ENCODE measurements around the gene GDI2.

GDI2 gene

DNA sequence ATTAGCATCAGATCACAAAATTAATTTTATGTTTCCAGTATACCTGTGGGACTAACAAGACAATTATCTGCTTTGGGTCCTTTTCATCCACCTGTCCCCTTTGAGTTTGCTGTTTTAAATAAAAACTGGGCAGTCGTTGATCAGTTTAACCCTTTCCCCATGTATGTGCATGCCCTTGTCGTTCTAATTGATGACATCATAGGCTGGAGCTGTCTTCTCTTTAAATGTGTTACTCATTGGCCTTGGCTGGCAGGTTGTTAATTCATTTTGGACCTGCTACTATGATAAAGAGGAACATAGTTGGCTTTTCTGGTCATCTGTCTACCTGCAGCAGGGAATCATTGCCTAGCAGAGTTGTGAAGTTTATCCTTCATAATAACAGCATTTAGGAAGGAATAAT is 74.8 kb downstream of the GDI2 start:
- DNase-seq: no peak

DNA sequence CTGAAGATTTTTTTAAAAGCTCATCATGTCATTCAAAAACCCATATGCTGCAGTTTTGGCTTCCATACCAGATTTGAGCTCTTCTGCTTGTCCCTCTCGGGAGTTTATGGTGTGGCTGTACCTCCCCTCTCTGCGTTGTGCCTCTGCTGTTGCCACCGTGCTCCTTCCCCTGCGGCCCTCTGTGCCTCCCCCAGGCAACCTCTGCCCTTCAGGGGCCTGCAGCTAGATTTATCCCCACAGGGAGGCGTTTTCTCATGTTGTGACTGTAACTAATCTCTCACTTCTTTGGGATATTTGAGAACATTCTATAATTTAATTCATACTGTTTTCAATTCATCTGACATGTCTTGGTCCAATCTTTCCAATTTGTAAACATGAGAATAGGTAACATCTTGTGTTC is 75.9 kb downstream of the GDI2 start:
- DNase-seq: no peak

DNA sequence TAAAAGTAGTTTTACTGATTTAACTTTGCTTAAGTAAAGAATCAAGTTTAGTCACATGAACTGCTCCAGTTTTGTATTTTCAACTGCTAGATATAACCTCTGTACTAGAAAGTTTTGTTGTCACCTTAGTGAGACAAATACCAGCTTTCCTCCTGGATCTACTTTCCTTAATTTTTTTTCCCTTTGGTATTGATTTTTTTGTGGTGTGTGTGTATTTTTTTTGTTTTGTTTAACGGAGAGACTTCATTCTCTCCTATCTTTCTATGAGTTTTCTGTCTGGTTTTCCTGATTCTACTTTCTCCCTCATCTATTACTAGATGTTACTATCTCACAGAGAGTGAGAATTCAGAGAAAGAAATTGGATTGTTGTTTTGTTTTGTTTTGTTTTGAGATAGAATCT is 76.6 kb downstream of the GDI2 start:
- DNase-seq: no peak

DNA sequence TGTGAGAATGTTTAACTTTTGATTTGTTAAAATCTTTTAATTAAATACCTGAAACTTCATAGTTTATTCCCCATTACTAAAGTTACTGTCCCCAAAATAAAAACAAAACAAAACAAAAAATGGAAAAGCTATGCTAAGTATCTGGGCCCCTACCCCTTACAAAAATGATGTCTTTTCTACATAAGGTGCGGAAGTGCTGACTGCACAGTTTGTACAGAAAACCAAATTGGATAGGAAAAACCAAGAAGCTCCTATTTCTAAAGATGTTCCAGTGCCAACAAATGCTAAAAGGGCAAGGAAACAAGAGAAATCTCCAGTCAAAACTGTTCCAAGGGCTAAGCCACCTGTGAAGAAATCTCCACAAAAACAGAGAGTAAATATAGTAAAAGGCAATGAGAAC is 78.1 kb downstream of the GDI2 start:
- DNase-seq: no peak

DNA sequence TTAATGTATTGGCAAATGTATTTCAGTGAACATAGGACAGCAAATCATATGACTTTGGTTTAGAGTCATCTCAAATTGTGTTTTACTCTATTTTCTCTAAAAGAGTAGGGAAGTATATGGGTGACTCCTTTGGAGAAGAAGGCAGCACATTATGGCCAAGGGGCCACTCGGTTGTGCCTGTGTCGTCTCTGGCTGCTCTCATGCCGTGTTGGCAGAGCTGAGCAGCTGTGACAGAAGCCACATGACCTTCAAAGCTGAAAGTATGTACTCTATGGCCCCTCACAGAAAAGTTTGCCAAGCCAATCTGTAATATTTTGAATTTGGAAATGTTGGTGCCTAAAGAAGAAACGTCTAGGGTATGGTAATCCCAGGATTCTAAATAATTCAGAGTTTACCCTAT is 81.1 kb downstream of the GDI2 start:
- DNase-seq: no peak

DNA sequence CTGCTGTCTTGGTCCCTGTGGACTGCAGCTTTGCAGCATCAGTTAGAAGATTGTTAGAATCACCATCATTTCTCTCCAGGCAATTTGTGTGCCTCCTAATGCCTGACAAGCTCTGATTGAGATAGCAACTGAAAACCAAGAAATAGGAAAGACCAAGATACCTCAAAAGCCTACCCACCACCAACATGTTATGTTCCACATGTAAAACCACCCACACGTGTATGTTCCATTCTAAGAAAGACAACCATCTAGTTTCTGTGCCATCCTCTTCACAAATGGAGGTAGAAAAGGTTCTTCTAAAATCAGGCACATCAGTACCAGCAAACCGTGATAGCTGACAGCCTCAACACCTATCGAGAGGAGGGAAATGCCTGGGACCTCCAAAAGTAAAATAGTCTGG is 81.7 kb downstream of the GDI2 start:
- DNase-seq: peak in 1 of 5 donors; percentile 41

DNA sequence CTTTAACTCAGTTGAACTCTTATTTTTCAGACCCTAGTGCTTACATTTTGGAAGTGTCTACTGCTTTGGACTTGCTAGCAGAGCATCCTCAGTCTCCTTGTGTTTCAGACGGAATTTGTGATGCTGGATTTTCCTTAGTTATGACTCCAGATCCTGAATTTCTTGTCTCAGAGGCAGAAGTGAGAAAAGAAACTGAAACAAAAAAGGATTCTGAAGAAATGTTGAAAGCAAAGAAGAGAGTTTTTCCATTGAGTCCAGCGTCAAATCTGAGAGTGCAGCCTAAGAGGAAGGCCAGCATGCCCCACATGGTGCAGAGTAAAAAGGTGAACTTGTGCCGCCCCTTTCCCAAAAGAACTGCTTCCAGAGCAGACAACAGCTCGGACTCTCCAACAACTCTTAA is 82.5 kb downstream of the GDI2 start:
- DNase-seq: no peak

DNA sequence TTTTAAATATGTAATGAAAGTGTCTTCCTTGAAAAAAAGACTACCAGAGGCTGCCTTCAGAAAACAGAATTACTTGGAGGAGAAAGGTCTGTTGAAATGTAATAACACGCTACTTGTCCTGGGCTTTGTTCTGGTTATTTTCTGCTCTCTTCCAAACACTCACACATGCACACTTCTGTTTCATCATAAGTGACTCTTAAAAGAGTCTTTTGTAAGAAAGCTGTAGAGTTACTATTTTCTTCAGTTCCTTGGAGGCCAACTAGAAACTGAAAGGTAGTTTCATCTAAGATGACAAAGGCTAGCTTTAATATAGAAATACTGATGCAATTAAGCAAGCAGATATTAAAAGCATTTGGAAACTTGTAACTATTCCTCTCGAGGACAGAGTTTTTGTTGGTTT is 89.5 kb downstream of the GDI2 start:
- DNase-seq: no peak

DNA sequence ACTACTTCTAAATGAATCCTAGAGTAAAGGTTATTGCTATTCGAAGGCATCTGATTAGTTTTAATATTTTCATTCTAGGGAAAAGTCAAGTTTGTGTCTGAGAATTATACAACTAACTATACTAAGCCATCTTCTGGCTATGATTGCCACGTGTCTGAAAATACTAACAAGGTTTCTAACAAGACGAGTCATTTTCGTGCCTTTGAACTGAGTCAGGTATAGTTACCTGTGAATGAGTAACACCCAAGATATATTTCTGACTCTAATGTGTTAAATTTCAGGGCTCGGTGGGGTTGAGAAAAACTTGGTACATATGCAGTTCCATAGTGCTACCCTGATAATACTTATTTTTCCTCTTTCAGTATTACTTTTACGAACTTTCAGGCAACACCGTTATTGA is 93.1 kb downstream of the GDI2 start:
- DNase-seq: no peak

DNA sequence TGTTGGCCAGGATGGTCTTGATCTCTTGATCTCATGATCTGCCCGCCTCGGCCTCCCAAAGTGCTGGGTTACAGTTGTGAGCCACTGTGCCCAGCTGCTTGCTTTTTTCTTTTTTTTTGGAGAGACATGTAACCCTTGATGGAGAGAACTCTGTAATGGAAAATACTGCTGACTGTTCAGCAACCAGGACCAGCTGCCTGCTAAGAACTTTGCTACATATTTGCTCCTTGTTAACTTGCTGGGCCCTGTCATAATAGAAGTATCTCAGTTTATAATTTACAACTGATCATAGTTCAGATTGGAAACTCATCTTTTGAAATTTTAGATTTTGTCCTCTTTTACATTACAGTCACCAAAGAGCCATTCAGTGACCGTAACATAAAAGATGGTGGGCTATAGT is 93.7 kb downstream of the GDI2 start:
- no peak for DNase-seq

Data from T-helper 1 cell (primary cell).